ENCODE data around the gene STARD3NL. TPM values are rescaled to one million over a fixed set of nuclear protein-coding genes. Genes with fewer than 3 reads are reported as not detected.

The STARD3NL gene
- total and polyA plus RNA-seq, 10 of the 15 experiments (the other 5 are each of a cell fraction or from before 2014, with no cell fraction given): 66.1 to 133 (median 85.7) TPM

DNA sequence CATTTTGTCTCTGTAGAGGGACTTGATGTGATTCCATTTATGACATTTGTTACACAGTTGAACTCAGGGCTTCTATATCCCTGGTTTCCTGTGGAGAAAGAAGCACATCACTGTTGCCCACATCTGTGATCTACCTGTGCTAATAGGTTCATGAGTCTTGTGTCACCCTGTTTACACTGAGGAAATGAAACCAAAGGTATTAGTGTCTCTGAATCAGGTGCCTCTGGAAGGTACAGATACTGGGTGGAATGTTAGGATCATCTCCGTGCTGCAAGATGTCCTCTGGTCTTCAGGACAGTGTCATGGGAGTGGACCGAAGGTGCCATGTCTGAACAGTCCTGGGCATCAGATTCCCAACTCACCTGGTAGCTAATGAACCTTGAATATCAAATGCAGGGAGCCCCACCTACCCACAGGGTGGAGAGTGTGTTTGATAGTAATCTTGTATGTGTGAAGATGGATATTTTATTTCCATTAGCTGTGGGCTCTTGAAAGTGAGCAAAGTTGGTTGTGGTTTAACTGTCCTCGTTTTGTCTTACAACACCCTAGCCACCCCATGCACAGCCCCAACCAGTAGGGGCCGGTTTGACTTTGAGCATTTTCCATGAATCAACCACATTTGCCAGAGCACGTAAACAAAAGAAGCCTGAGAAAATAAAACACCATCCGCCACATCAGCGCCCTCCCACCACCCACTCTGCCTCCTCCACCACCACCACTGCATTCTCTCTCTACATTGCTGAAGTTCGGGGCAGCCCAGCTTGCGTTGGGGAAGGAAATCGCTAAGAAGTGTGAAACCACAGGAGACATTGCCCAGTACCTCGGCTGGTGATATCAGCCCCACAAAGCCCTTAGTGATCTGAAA lies 54.7 kb downstream of the STARD3NL start:
- Histone ChIP-seq H3K9ac (ENCODE audit: control insufficient read depth, insufficient read depth, low read length) (0 out of 2 replicates have a peak overlapping the region, but pooled peaks have one; percentile 7), H3K4me1 (ENCODE audit: control insufficient read depth, insufficient read depth, low read length) (peaks cover 14% of the 10 kb centered on the region), H3K4me3 (no peak overlapping the region), H3K27me3 (replicated peaks in 1 of 2; ENCODE audit: control insufficient read depth in 2 of 2, insufficient read depth in 2 of 2, low read length in 1 of 2) (no peaks in the 10 kb centered on the region), H3K9me3 (replicated peaks; ENCODE audit: control insufficient read depth, insufficient read depth, low read length) (no peaks in the 10 kb centered on the region), H3K79me2 (ENCODE audit: control insufficient read depth, insufficient read depth, low read length) (no peaks in the 10 kb centered on the region), H2AFZ (ENCODE audit: control insufficient read depth, low read depth, low read length) (peak overlapping the region; percentile 41), H4K20me1 (ENCODE audit: control insufficient read depth, insufficient read depth) (no peaks in the 10 kb centered on the region), H3K36me3 (ENCODE audit: control insufficient read depth in 2 of 2, insufficient read depth in 2 of 2, low read length in 1 of 2) (peaks cover 3 to 7% of the 10 kb centered on the region in 2 experiments; a peak in 3 of 4 replicates), H3K27ac (ENCODE audit: control insufficient read depth, insufficient read depth) (0 out of 2 replicates have a peak overlapping the region, but pooled peaks have one; percentile 34), H3K4me2 (ENCODE audit: control insufficient read depth, insufficient read depth) (peak overlapping the region; percentile 77; the same call in 1 of the 2 replicates)
- WGBS (ENCODE audit: insufficient coverage, insufficient replicate concordance, low lambda C conversion rate, missing lambda C conversion rate): 21% methylated on average over 11 of the region's 11 CpGs
- FAIRE-seq (no peak), ATAC-seq (peak; percentile 96), DNase-seq (ENCODE audit: low read depth, low spot score) (peak; percentile 82)
- ChIA-PET POLR2A (interaction anchor here (1.1 kb wide), 1 partner anchor 42 kb away, joined by 3 read pairs; no protein-coding TSS in a partner anchor), CTCF (interaction anchor here (0.7 to 4.6 kb wide), 14 partner anchors 10 to 416 kb away, joined by 3 to 26 read pairs (median 7); no protein-coding TSS in a partner anchor), RAD21 (ENCODE audit: unreplicated experiment) (interaction anchor here (0.7 to 3.9 kb wide), 11 partner anchors 13 to 124 kb away, joined by 3 to 32 read pairs (median 4); no protein-coding TSS in a partner anchor), SMC1A (ENCODE audit: uncharacterized antibody, unreplicated experiment) (interaction anchor here (1.0 to 3.8 kb wide), 14 partner anchors 10 to 136 kb away, joined by 3 to 24 read pairs (median 5); no protein-coding TSS in a partner anchor)
- in situ Hi-C loops (cut with MboI): no loop called here
- intact Hi-C loops (cut with micrococcal nuclease; ENCODE audit: unreplicated experiment): no loop called here
- BruUV-seq (replicated peaks): no TSS peak
- TF ChIP-seq SREBF1 (IDR thresholded peaks at IDR 0.05; ENCODE audit: low read length): no peak
- TF ChIP-seq ZBED1 (IDR thresholded peaks at IDR 0.05; ENCODE audit: borderline replicate concordance): no peak
- TF ChIP-seq, protein P1, sequence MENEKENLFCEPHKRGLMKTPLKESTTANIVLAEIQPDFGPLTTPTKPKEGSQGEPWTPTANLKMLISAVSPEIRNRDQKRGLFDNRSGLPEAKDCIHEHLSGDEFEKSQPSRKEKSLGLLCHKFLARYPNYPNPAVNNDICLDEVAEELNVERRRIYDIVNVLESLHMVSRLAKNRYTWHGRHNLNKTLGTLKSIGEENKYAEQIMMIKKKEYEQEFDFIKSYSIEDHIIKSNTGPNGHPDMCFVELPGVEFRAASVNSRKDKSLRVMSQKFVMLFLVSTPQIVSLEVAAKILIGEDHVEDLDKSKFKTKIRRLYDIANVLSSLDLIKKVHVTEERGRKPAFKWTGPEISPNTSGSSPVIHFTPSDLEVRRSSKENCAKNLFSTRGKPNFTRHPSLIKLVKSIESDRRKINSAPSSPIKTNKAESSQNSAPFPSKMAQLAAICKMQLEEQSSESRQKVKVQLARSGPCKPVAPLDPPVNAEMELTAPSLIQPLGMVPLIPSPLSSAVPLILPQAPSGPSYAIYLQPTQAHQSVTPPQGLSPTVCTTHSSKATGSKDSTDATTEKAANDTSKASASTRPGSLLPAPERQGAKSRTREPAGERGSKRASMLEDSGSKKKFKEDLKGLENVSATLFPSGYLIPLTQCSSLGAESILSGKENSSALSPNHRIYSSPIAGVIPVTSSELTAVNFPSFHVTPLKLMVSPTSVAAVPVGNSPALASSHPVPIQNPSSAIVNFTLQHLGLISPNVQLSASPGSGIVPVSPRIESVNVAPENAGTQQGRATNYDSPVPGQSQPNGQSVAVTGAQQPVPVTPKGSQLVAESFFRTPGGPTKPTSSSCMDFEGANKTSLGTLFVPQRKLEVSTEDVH (IDR thresholded peaks at IDR 0.05; ENCODE audit: low read depth, partially characterized antibody): no peak
- TF ChIP-seq, protein P2, sequence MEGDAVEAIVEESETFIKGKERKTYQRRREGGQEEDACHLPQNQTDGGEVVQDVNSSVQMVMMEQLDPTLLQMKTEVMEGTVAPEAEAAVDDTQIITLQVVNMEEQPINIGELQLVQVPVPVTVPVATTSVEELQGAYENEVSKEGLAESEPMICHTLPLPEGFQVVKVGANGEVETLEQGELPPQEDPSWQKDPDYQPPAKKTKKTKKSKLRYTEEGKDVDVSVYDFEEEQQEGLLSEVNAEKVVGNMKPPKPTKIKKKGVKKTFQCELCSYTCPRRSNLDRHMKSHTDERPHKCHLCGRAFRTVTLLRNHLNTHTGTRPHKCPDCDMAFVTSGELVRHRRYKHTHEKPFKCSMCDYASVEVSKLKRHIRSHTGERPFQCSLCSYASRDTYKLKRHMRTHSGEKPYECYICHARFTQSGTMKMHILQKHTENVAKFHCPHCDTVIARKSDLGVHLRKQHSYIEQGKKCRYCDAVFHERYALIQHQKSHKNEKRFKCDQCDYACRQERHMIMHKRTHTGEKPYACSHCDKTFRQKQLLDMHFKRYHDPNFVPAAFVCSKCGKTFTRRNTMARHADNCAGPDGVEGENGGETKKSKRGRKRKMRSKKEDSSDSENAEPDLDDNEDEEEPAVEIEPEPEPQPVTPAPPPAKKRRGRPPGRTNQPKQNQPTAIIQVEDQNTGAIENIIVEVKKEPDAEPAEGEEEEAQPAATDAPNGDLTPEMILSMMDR (IDR thresholded peaks at IDR 0.05 in 2 of 3, conservative IDR thresholded peaks at IDR 0.05 in 1 of 3; ENCODE audit: control insufficient read depth in 2 of 3, extremely low read depth in 1 of 3, insufficient read depth in 1 of 3, low read depth in 3 of 3, low read length in 3 of 3): peak in 1 of 3 experiments; percentile 17; a peak in 1 of 6 replicates
- TF ChIP-seq BRCA1 (IDR thresholded peaks at IDR 0.05; ENCODE audit: low read depth, low read length): no peak
- TF ChIP-seq BCL11A (IDR thresholded peaks at IDR 0.05; ENCODE audit: low read depth, low read length): peak; percentile 61; the same call in 1 of the 2 replicates
- TF ChIP-seq NBN (IDR thresholded peaks at IDR 0.05): peak; percentile 92
- no peak for TF ChIP-seq HCFC1 (IDR thresholded peaks at IDR 0.05; ENCODE audit: low read length)
- TF ChIP-seq ATF7 (IDR thresholded peaks at IDR 0.05; ENCODE audit: low read depth): peak; percentile 84
- no peak for TF ChIP-seq PAX8 (IDR thresholded peaks at IDR 0.05)
- TF ChIP-seq, protein P3, sequence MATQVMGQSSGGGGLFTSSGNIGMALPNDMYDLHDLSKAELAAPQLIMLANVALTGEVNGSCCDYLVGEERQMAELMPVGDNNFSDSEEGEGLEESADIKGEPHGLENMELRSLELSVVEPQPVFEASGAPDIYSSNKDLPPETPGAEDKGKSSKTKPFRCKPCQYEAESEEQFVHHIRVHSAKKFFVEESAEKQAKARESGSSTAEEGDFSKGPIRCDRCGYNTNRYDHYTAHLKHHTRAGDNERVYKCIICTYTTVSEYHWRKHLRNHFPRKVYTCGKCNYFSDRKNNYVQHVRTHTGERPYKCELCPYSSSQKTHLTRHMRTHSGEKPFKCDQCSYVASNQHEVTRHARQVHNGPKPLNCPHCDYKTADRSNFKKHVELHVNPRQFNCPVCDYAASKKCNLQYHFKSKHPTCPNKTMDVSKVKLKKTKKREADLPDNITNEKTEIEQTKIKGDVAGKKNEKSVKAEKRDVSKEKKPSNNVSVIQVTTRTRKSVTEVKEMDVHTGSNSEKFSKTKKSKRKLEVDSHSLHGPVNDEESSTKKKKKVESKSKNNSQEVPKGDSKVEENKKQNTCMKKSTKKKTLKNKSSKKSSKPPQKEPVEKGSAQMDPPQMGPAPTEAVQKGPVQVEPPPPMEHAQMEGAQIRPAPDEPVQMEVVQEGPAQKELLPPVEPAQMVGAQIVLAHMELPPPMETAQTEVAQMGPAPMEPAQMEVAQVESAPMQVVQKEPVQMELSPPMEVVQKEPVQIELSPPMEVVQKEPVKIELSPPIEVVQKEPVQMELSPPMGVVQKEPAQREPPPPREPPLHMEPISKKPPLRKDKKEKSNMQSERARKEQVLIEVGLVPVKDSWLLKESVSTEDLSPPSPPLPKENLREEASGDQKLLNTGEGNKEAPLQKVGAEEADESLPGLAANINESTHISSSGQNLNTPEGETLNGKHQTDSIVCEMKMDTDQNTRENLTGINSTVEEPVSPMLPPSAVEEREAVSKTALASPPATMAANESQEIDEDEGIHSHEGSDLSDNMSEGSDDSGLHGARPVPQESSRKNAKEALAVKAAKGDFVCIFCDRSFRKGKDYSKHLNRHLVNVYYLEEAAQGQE (IDR thresholded peaks at IDR 0.05; ENCODE audit: low read depth, low read length): no peak
- TF ChIP-seq CHD4 (IDR thresholded peaks at IDR 0.05): no peak
- TF ChIP-seq RUNX3 (IDR thresholded peaks at IDR 0.05; ENCODE audit: low read length): peak; percentile 75
- TF ChIP-seq MEF2B (IDR thresholded peaks at IDR 0.05; ENCODE audit: partially characterized antibody, poor library complexity, severe bottlenecking): peak; percentile 64
- no peak for TF ChIP-seq ASH2L (IDR thresholded peaks at IDR 0.05; ENCODE audit: borderline replicate concordance, low read depth)
